Raji (cell line): ENCODE measurements around the gene SLC28A1.

Experiments used
- POLR2A ChIP-seq: IDR thresholded peaks from 2 replicates; pipeline ENCODE4 v1.6.1; 2011; ENCODE audit warnings: low read depth, low read length, control low read depth; ENCODE audit not compliant: insufficient read depth

Gene SLC28A1

DNA sequence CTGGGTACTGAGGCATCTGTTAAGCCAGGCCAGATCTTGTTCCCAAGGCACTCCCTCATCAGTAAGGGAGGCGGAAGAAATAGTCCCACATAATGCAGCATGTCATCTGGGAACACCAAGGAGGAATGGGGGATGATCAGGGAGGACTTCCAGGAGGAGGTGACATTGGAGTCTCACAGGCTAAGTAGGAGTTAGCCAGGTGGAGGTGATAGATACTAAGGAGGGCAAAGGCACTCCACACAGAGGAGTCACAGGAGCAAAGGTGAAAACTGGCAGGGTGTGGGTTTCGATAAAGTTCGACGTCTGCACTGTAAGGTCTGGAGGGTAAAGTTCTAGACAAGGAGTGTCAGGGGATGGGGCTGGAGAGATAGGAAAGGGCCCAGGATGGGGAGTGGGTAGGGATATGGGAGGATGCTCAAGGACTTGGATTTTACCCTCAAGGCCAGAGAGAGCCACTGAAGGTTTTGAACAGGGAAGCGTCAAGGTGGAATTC, 6.3 kb downstream of the SLC28A1 start:
- TF ChIP-seq POLR2A, result no peak

DNA sequence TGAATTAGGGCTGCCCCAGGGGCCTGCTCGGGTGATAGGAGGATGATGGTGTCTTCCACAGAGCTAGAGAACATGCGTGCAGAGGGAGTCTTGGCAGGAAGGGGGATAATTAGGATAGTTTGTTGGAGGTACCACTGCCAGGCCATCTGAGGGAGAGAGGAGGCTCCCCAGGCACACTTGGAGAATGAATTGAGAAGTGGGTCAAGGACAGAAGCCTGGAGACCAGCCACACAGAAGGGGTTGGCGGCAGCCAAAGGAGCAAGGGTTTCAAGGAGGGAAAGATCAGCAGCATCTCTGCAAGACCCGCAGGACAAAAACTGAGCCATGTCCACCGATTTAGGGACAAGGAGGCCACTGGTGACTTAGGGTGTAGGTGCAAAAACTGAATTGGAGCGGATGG, 6.9 kb downstream of the SLC28A1 start:
- no peak for TF ChIP-seq POLR2A

DNA sequence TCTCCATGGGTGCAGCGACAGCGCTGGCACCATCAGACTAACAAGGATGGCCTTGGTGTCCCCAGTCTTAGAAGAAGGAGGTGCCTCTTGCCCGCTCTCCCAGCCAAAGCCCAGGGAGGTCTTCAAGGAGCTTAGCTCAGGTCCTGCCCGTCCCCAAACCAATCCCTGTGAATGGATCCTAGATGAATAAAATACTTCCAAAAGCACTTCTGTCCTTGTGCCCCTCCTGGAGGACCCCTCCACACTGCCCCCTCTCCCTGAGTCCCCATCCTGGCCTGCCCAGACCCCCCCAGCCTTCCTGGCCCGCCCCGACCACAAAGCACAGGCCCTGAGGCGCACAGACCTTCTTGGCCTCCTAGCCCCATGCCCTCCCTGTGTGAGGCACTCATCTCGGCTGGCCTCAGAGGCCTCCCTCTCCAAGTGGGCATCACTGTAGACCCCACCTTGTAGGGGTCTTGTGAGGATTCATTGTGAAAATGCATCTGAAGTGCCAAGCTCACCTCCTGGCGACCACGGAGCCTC, 8.4 kb downstream of the SLC28A1 start:
- no peak for TF ChIP-seq POLR2A

DNA sequence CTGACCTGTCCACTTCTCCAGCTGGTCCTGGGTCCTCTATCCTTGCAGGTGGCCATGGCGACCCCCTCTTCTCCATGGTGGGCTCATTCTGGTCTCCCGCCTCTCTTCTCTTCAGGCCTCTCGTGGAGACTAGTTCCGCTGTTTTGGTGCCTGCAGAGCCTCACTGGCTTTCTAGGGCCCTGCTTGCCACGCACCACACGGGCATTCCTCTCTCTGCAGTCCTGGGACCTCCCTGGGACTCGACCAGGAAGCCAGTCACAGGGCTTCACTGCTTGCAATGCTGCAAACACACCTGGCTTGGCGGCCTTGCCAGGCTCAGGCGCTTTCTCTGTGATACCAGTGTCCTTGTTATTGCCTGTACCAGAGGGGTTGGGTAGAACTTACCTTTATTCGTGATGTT, 9.1 kb downstream of the SLC28A1 start:
- TF ChIP-seq POLR2A, result no peak

DNA sequence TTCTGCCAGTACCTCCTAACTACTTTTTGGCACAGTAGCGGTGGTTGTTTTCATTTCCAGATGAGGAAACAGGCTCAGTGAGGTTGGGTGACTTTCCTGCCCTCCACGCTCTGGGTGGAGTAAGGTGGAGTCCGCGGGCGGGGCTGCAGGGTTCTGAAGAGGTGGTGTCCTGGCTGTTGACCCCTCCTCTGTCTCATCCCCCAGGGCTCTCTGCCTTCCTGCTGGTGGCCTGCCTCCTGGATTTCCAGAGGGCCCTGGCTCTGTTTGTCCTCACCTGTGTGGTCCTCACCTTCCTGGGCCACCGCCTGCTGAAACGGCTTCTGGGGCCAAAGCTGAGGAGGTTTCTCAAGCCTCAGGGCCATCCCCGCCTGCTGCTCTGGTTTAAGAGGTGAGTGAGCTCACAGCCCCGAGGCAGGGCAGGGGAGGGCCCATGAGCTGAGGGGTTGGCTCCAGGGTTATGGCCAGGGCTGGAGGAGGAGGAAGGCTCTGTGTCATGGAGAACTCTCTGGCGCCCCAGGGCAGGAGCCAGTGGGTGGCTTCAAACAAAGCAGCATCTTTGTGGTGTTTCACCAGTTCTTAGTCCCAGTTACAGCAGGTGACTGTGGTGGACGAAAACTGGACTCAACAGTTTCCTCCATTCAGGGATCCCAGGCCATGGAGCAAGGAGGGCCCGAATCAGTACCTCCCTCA, 10.4 kb downstream of the SLC28A1 start:
- no peak for TF ChIP-seq POLR2A

DNA sequence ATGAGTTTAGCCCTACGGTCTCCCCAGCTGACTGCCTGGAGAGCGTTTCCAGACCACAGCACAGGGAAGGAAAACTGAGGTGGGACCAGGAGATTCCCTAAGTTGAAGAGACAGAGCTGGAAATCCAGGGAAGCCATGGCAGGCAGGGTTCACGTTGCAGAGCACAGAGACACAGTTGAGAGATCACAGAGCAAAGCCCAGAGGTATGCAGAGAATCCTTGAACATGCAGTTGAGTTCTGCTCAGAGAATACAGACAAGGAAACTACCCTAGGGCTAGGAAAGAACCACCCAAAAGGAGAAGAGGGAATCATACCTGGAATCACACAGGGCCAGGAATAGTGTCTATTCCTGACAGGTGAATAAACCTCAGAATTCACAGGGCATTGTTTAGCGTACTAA, 14.3 kb downstream of the SLC28A1 start:
- no peak for TF ChIP-seq POLR2A

DNA sequence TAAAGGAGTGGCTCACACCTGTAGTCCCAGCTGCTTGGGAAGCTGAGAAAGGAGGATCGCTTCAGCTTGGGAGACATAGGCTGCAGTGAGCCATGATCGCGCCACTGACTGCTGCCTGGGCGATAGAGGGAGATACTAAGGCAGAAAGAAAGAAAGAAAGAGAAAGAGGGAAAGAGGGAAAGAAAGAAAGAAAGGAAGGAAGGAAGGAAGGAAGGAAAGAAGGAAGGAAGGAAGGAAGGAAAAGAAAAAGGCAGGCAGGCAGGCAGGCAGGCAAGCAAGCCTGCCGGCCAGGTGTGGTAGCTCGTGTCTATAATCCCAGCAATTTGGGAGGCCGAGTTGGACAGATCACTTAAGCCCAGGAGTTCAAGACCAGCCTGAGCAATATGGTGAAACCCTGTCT, 15.3 kb downstream of the SLC28A1 start:
- no peak for TF ChIP-seq POLR2A

DNA sequence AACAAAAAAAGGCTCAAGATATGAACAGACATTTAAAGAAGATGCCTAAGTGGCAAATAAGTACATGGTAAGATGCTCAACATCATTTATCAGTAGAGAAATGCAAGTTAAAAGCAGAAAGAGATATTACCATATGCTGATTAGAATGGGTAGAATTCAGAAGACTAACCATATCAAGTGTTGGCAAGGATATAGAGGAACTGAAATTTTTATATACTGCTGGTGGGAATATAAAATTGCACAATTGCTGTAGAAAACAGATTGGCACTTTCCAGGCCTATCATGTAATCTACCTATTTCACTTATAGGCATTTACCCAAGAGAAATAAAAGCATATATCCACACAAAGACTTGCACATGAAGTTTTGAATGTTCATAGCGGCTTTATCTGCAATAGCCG, 17.1 kb downstream of the SLC28A1 start:
- no peak for TF ChIP-seq POLR2A

DNA sequence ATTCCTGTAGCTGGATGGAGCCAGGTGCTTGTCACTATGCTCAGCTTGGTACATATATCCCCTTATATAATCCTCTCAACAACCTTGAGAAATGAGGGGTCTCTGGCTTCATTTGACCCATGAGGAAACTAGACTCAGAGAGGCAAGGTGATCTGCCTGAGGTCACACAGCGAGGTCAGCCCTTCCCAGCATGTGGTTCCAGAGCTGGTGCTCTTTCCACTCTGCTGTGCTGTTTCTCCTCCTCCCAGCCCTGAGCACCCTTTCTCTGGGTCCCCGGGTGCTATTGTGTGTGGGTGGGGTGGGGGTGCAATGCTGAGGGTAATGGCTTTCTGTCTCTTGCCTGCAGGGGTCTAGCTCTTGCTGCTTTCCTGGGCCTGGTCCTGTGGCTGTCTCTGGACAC, 19.3 kb downstream of the SLC28A1 start:
- TF ChIP-seq POLR2A, result no peak

DNA sequence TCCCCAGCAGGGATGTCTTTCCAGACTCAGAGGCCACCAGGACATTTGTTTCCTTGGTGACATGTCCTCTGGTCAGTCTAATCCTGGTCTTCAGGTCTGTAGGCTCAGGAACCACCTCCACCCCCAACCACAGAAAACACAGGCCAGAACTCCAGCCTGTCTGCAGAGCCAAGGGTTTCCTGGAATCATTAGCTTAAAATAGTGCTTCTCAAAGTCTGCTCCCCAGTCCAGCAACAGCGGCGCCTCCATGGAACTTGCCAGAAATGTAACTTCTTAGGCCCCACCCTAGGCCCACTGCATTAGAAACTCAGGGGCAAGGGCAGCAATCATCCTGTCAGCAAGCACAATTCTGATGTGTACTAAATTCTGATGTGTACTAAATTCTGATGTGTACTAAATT, 20.0 kb downstream of the SLC28A1 start:
- TF ChIP-seq POLR2A, result no peak

DNA sequence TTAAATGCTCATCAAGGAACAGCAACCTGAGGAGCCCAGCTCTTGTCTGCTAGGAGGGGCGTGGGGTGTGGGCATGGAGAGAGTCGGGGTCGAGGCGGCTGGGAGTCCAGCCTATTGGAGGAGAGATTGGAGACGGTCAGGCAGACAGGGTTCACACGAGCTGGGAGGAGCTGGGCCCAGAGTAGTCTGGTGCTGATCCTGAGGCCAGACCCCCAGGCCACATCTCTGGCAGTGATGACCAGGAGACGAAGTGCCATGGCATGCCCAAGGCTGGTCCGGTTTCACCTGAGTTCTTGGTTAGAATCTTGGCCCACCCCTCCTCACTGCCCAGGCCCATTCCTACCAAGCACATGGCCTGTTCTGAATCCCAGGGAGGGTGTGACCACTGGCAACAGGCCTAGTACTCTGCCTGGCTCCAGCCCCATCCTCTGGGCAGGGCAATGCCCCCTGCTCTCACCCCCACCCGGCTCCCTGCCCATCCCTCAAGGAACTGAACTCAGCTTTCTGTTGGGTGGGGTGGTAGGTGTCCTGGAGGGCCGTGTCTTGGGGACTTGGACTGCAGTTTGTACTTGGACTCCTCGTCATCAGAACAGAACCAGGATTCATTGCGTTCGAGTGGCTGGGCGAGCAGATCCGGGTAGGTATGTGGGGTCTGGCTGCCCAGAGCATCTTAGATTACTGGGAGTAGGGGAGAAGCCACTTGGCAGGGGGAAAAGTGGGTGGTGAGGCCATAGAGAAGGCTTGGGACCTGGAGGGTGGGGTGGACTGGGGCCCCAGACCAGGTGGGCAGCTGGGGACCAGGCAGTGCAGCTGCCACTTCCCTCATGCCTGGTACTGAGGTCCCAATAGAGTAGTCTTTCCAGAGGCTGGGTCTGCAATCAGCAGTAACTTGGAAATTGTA, 20.8 kb downstream of the SLC28A1 start:
- no peak for TF ChIP-seq POLR2A

DNA sequence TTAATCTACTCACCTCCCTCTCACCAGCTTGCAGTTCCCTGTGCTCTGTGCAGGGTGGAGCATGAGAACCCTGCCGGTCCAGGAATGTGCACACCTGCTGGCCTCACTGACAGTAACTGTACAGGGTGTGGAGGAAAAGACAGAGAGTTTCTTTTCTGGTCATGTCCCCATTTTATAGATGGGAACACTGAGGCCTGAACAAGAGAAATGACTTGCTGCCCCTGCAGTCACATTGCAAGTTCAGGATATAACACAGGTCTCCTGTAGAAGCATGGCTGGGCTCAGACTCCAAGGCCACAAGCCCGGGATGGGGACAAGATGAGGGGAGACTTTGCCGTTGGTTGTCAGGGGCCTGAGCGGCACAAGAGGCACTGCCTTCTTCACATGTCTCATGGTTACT, 23.3 kb downstream of the SLC28A1 start:
- no peak for TF ChIP-seq POLR2A

DNA sequence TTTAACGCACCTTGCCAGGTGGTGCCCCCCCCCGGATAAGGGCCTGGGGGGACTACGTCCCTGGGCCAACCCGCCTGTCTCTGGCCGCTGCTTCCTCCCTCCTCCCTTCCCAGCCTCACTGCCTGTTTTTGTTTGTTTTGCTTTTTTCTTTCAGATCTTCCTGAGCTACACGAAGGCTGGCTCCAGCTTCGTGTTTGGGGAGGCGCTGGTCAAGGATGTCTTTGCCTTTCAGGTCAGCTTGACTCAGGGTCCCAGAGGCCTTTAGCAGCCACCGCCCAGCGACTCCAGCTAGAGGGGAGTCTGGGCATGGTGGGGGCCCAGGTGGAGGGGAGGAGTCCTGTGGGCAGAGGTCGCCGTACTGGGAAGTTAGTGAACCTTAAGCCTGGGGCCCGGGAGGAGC, 24.1 kb downstream of the SLC28A1 start:
- TF ChIP-seq POLR2A, result no peak

DNA sequence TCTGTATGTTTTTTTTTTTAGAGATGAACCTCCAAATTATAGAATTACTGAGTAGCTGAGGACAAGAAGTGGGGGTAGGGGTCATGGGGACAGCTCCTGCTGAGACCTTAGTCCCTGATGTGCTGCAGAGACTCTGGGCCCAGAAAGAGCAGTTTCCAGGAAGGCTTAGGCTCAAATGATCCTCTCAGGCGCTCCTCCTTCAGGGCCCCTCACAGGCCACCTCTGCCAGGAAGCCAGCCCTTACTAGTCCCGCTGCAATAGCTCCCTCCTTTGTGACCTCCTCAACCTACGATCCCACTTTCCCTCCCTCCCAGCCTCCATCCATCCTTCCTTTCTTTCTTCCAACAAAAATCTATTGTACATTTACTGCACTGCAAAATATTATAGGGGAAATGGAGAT, 24.6 kb downstream of the SLC28A1 start:
- TF ChIP-seq POLR2A, result no peak

DNA sequence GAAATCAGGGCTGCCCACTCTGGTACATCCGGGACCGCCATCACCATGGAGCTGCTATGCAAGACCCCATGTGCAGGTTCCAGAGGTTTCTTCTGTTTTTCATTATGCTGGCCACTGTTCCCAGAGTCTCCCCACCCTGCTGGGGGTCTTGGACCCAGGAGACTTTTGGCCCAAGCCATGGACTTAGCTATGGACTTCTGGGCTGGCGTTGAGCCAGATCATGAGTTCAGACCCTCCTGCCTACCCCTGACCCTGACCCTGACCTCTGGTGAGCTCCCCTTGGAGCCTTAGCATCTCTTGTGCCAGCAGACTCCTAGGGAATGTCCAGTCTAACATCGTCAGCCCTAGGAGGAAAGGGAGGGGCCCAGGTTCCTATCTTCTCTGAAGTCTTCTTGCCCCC, 25.3 kb downstream of the SLC28A1 start:
- TF ChIP-seq POLR2A, result no peak

DNA sequence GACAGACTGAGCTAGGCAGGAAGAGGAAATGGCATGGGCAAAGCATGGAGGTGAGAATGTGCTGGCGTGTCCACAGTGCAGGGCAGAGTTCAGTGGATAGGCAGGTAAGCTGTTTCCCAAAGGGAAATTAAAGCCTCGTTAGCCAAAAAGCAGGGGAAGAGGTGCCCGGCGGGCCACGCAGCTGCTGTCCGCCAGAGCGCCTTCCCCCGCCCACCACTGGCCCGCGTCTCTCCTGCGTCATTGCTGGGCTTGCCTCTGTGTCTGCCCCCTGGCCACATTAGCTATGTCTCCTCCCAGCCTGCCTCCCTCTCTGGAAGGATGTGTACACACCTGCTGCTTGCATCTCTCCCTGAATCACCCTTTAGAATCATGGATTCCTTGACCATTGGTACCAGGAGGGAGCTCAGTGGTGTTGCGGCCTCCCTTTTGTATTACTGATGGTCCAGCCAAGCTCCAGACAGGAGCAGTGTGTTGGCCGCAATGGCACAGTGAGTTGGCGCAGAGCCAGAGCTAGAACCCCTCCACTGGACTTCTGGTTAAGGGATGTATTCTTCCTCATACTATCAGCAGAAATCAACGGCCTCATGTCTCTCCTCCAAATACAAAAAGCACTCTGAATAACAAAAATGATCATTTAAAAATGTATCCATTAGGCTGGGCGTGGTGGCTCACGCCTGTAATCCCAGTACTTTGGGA, 26.6 kb downstream of the SLC28A1 start:
- TF ChIP-seq POLR2A, result no peak
